CD4-positive, alpha-beta T cell treated with Interleukin-21 for 1 hour (primary cell): ENCODE results near the gene FADS3.

ENCODE experiments used
- DNase-seq: peaks from one replicate; pipeline ENCODE4 v3.0.0-alpha.2; 2020

The FADS3 gene

GRCh38 chr11:61891331-61892084 is at the start of gene FADS3:
FADS3 (minus strand) TSS chr11:61891545; CDS start chr11:61891381, 164 bp downstream.
- DNase-seq, result peak; percentile 81

GRCh38 chr11:61940466-61940865 is 49.1 kb upstream of the FADS3 start:
- no peak for DNase-seq

GRCh38 chr11:61935861-61936260 is 44.5 kb upstream of the FADS3 start:
- no peak for DNase-seq

GRCh38 chr11:61930933-61931332 is 39.6 kb upstream of the FADS3 start:
- no peak for DNase-seq

- no peak for DNase-seq
Measured at GRCh38 chr11:61928606-61929005, 37.3 kb upstream of the FADS3 start.

GRCh38 chr11:61927501-61927900 is 36.2 kb upstream of the FADS3 start:
- DNase-seq, result no peak

GRCh38 chr11:61926235-61926634 is 34.9 kb upstream of the FADS3 start:
- DNase-seq, result no peak

- no peak for DNase-seq
Measured at GRCh38 chr11:61925736-61926135, 34.4 kb upstream of the FADS3 start.

- DNase-seq, result no peak
Measured at GRCh38 chr11:61924064-61924455, 32.7 kb upstream of the FADS3 start.

GRCh38 chr11:61923166-61924063 is 32.1 kb upstream of the FADS3 start:
- no peak for DNase-seq

- no peak for DNase-seq
Measured at GRCh38 chr11:61922539-61922938, 31.2 kb upstream of the FADS3 start.

- DNase-seq, result no peak
Measured at GRCh38 chr11:61921446-61921845, 30.1 kb upstream of the FADS3 start.

GRCh38 chr11:61919705-61920631 is 28.6 kb upstream of the FADS3 start:
- DNase-seq, result no peak

GRCh38 chr11:61918938-61919704 is 27.8 kb upstream of the FADS3 start:
- no peak for DNase-seq

GRCh38 chr11:61918251-61918937 is 27.0 kb upstream of the FADS3 start:
- no peak for DNase-seq

- DNase-seq, result no peak
Measured at GRCh38 chr11:61917334-61918109, 26.2 kb upstream of the FADS3 start, which contains the start of gene RAB3IL1. RAB3IL1 (minus strand) TSS chr11:61917566; CDS start chr11:61917367, 199 bp downstream.

- no peak for DNase-seq
Measured at GRCh38 chr11:61916737-61917333, 25.5 kb upstream of the FADS3 start.

GRCh38 chr11:61914471-61915171 is 23.3 kb upstream of the FADS3 start:
- DNase-seq, result no peak

- no peak for DNase-seq
Measured at GRCh38 chr11:61913699-61914395, 22.5 kb upstream of the FADS3 start.
